Colonic mucosa (tissue), 4 donors: ENCODE data around the gene PEPD. TPM values are rescaled to one million over a fixed set of nuclear protein-coding genes. Genes with fewer than 3 reads are reported as not detected.

Source experiments
- DNase-seq: peaks from one replicate; pipeline ENCODE4 v3.0.0-alpha.2; 2020
- H3K27ac ChIP-seq: fragments of 200-600 bp; one replicate; pipeline ENCODE4 v1.8.0; 2021
- H3K27me3 ChIP-seq: fragments of 200-600 bp; one replicate; pipeline ENCODE4 v1.8.0; 2021
- H3K36me3 ChIP-seq: fragments of 200-600 bp; one replicate; pipeline ENCODE4 v1.8.0; 2021
- H3K4me1 ChIP-seq: fragments of 200-600 bp; one replicate; pipeline ENCODE4 v1.8.0; 2021; ENCODE audit warnings: mild to moderate bottlenecking
- H3K4me3 ChIP-seq: fragments of 200-600 bp; one replicate; pipeline ENCODE4 v1.8.0; 2021
- H3K9ac ChIP-seq, 2 donors: one replicate each; pipeline ENCODE4 v1.7.0; 2013; ENCODE audit warnings: control low read depth in 2 of 2, low read depth in 2 of 2, low read length in 2 of 2
- H3K9me3 ChIP-seq: fragments of 200-600 bp; one replicate; pipeline ENCODE4 v1.8.0; 2021
- intact Hi-C: fragments of 100-400 bp; cut with DNase I; formaldehyde crosslinking; loops from one replicate; pipeline ENCODE4 v1.14.1; 2022
- total RNA-seq, 2 donors: library from RNA; stranded (reverse); fragmentation: NEBNext Ultra II Directional in 1 of 2; extraction: Animal tissue kit (Norgen Biotek cat#: 25700) in 1 of 2; gene quantifications; one replicate each; pipeline ENCODE4 v1.2.1, GENCODE V29; 2021
- TF ChIP-seq, protein P1 (sequence below): fragments of 200-600 bp; IDR thresholded peaks from one replicate; pipeline ENCODE4 v1.8.0; 2022; ENCODE audit warnings: antibody characterized with exemption, mild to moderate bottlenecking
- donor health status: healthy.
- donor health status: DM: no; HTN: no; CAD: no.
- donor health status: DM: no; HTN: no; CAD: no.

Gene PEPD
- total RNA-seq, 2 donors from 2014 or later = 47.9 to 71.4 TPM

DNA sequence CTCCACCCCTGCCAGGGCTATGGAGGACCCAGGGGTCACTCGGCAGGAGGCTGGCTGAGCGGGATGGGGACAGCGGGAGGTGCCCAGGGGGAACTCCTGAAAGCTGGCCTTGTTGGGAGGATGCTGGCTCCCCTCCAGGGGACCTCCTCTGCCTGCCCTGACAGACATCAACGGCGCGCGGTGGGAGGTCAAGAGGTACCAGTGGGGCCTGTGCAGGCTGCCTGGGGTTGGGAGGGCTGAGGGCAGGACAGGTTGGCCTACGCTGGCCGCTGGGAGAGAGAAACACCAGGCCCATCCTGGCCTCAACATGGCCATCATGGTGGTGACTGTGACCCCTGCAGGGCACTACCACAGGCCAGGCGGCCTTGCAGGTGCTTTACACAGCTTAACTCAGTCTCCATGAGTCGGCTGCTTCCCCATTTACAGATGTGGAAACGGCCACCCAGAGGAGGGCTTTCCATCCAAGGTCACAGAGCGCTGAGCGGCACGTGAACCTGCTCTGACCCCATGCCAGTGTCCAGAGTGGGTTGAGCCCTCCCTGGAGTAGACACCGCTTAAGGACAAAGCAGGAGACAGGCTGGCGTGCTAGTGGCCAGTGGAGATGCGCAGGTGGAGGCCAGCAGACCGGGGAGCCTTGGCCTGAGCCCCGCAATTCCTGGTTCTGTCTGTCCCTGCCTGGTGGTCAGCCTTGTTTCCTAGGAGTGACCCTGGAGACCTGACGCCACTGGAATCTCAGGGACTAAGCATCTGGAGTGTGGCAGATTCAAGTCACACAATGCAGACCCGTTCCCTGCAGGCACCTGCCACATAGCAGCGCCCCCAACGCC lies 120.5 kb downstream of the PEPD start:
- no peak overlapping the region for H3K9ac ChIP-seq
- no peak overlapping the region for H3K4me3 ChIP-seq
- H3K4me1 ChIP-seq = peaks cover 5% of the 10 kb centered on the region
- no peak overlapping the region for H3K27ac ChIP-seq
- H3K9me3 ChIP-seq = no peaks in the 10 kb centered on the region
- TF ChIP-seq, protein P1, sequence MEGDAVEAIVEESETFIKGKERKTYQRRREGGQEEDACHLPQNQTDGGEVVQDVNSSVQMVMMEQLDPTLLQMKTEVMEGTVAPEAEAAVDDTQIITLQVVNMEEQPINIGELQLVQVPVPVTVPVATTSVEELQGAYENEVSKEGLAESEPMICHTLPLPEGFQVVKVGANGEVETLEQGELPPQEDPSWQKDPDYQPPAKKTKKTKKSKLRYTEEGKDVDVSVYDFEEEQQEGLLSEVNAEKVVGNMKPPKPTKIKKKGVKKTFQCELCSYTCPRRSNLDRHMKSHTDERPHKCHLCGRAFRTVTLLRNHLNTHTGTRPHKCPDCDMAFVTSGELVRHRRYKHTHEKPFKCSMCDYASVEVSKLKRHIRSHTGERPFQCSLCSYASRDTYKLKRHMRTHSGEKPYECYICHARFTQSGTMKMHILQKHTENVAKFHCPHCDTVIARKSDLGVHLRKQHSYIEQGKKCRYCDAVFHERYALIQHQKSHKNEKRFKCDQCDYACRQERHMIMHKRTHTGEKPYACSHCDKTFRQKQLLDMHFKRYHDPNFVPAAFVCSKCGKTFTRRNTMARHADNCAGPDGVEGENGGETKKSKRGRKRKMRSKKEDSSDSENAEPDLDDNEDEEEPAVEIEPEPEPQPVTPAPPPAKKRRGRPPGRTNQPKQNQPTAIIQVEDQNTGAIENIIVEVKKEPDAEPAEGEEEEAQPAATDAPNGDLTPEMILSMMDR = no peak
- H3K36me3 ChIP-seq = no peaks in the 10 kb centered on the region
- no peak for DNase-seq
- intact Hi-C loops = loop anchor here (10.0 kb wide), 1 partner anchor 96 kb away; the partner anchor contains the start of gene CEBPA
- H3K27me3 ChIP-seq = no peaks in the 10 kb centered on the region

DNA sequence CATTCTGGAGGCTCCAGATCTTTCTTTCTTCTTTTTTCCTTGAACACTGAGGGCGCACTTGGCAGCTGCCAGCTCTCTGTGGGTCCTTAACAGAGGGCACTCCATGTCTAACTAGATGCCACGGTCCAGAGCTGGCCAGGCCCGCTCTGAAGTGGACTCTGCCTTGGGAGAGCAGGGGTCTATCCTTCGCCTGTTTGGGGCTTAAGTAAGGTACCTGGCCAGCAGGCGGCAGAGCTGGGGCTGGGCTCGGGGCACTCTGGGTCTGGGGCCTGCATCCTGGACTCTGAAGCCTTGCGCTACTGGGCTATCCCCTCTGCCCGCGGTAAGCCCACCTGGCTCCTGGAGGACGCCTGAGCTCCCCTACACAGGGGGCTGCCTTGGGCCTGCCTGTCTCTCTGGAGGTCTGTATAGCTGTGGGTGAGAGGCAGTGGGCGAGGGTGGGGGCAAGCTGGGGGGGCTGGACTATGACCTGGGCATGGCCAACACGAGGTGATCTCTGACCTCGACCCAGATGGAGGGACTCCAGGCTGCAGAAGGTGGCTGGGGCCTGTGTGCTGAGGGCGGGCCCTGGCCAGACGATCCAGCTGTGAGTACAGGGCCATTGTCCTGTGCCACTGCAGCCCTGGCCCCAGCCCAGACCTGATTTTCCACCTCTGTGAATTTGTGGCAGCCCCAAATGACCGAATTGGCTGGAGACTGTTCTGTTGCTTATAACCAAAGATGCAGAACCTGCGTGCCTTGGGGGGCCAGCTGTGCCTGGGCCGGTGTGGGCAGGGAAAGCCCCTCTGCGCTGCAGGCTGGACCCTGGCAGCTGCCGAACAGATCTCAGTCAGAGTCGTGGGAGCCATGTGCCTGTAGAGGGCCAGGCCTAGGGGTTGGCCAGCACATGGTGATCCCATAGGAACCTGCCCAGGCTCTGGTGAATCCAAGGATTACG lies 121.6 kb downstream of the PEPD start:
- H3K27me3 ChIP-seq = no peaks in the 10 kb centered on the region
- no peak overlapping the region for H3K9ac ChIP-seq
- no peaks in the 10 kb centered on the region for H3K9me3 ChIP-seq
- intact Hi-C loops = loop anchor here (10.0 kb wide), 1 partner anchor 95 kb away; the partner anchor contains the start of gene CEBPA
- DNase-seq = no peak
- H3K4me1 ChIP-seq = peaks cover 9% of the 10 kb centered on the region
- H3K4me3 ChIP-seq = no peak overlapping the region
- H3K27ac ChIP-seq = no peak overlapping the region
- TF ChIP-seq, protein P1 = no peak
- H3K36me3 ChIP-seq = no peaks in the 10 kb centered on the region

DNA sequence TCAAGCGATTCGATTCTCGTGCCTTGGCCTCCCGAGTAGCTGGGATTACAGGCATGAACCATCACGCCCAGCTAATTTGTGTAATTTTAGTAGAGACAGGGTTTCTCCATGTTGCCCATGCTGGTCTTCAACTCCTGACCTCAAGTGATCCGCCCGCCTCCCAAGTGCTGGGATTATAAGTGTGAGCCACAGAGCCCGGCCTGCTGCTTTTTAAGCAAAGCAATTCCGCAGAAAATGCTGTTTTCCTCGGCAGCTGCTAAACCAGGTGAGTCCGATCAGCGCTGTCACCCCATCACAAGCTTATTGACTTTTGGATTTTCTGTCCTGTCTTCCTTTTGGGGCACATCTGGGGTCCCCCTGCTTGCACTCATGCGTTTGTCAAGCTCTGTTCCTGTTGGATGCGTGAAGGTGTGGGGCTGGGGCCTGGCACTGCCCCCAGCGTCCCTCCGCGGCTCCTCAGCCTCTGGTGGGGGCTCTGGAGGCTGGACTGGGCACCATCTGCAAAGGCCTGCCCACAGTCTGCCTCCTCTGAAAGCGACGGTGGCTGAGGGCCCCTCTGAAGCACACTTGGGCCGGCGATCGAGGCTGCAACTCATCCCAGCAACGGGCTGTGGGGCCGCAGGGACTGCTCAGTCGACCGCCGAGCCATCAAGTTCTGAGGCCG lies 122.4 kb downstream of the PEPD start:
- H3K4me1 ChIP-seq = peaks cover 9% of the 10 kb centered on the region

DNA sequence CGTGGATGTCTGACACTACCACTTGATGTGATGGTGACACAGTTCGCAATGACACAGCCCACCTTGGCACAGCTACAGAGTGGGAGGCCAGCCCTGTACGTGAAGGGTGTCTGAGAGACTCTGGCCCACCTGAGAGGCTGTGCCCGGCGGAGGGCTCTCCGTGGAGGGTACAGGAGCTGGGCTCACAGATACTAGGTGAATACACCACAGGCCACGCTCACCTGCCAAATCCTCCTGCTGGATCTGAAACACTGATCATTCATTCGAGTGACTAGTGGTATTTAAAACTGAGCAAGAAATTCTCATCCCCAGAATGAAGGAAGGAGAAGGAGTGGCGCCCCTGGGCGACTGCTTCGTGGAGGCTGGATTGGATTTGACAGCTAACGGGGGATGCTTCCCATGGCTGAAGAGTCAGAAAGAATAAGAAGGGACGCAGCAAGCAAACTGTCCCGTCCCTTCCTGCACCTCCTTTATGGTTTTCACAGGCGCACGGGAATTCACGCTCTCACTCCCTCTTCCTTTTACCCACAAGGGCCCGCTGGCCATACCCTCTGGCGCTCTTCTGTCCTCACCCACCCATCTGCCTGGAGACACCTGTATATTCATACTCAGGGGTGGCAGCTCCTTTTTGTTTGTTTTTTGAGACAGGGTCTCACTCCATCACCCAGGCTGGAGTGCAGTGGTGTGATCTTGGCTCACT lies 123.1 kb downstream of the PEPD start:
- Histone ChIP-seq H3K27me3 (no peaks in the 10 kb centered on the region), H3K4me1 (peaks cover 7% of the 10 kb centered on the region), H3K4me3 (no peak overlapping the region), H3K9ac (no peak overlapping the region), H3K9me3 (no peaks in the 10 kb centered on the region), H3K36me3 (no peaks in the 10 kb centered on the region), H3K27ac (no peak overlapping the region)
- DNase-seq = no peak
- intact Hi-C loops = no loop called here
- TF ChIP-seq, protein P1 = no peak

More for the DNA sequence above, 122.4 kb downstream of the PEPD start:
- H3K9ac ChIP-seq = no peak overlapping the region
- no peaks in the 10 kb centered on the region for H3K9me3 ChIP-seq
- TF ChIP-seq, protein P1 = no peak
- no peaks in the 10 kb centered on the region for H3K27me3 ChIP-seq
- no peak overlapping the region for H3K27ac ChIP-seq
- no peaks in the 10 kb centered on the region for H3K36me3 ChIP-seq
- no peak for DNase-seq
- H3K4me3 ChIP-seq = no peak overlapping the region
- intact Hi-C loops = no loop called here
